AG09309 (cell line): ENCODE measurements around the gene SAMD1.

Experiments
- DNase-seq: peaks from one replicate; pipeline ENCODE4 v3.0.0-alpha.2; 2010; ENCODE audit warnings: low read depth
- H3K4me3 ChIP-seq: 2 replicates; pipeline ENCODE4 v1.5.1; 2011; ENCODE audit warnings: mild to moderate bottlenecking, low read depth, low read length, moderate library complexity; ENCODE audit not compliant: control insufficient read depth
- TF ChIP-seq, protein P1 (sequence below): IDR thresholded peaks from 2 replicates; pipeline ENCODE4 v1.5.1; 2011; ENCODE audit warnings: mild to moderate bottlenecking, low read depth, low read length, inconsistent platforms; ENCODE audit not compliant: insufficient read depth, control insufficient read depth; ENCODE audit errors: missing control alignments

The SAMD1 gene

DNA sequence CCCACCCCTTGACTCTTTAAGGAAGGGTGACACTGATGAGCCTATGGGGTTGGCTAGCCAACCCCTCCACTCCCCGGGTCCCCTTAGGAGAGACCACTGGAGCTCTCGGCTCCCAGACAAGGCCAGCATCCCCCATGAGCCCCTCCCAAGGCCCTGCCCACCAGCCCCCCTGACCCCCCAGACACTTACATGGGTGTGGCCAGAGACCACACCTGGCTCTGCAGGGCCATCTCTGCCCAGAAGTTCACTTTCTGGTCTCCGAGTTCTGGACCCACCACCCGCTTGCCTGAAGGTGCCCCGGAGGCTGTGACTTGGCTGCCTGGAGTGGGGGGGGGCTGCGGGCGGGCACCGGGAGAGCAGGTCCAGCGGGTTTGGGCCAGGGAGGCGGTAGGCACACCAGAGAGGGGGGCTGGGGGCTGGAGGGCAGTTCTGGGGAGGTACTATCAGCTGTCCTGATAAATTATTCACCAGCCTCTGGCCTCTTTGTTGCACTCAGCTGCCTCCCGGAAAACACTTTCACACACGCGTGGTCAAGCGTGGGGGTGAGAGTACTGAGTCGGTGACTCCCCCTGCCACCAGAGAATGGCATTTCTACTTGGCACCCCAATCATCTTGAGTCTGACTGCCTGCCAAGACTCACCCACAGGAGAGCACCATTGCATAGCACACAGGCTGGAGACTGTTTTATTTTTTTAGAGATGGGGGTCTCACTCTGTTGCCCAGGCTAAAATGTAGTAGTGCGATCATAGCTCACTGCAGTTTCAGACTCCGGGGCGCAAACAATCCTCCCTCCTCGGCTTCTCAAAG is 28.6 kb downstream of the SAMD1 start, which contains the start of gene PALM3:
Gene PALM3, minus strand, starts transcription at position 326 of the 807 bp plus-strand sequence. Its CDS starts 96 bp downstream, at position 230.
- TF ChIP-seq, protein P1, sequence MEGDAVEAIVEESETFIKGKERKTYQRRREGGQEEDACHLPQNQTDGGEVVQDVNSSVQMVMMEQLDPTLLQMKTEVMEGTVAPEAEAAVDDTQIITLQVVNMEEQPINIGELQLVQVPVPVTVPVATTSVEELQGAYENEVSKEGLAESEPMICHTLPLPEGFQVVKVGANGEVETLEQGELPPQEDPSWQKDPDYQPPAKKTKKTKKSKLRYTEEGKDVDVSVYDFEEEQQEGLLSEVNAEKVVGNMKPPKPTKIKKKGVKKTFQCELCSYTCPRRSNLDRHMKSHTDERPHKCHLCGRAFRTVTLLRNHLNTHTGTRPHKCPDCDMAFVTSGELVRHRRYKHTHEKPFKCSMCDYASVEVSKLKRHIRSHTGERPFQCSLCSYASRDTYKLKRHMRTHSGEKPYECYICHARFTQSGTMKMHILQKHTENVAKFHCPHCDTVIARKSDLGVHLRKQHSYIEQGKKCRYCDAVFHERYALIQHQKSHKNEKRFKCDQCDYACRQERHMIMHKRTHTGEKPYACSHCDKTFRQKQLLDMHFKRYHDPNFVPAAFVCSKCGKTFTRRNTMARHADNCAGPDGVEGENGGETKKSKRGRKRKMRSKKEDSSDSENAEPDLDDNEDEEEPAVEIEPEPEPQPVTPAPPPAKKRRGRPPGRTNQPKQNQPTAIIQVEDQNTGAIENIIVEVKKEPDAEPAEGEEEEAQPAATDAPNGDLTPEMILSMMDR = no peak
- H3K4me3 ChIP-seq = no peak within 1 kb of the TSS
- no peak for DNase-seq

DNA sequence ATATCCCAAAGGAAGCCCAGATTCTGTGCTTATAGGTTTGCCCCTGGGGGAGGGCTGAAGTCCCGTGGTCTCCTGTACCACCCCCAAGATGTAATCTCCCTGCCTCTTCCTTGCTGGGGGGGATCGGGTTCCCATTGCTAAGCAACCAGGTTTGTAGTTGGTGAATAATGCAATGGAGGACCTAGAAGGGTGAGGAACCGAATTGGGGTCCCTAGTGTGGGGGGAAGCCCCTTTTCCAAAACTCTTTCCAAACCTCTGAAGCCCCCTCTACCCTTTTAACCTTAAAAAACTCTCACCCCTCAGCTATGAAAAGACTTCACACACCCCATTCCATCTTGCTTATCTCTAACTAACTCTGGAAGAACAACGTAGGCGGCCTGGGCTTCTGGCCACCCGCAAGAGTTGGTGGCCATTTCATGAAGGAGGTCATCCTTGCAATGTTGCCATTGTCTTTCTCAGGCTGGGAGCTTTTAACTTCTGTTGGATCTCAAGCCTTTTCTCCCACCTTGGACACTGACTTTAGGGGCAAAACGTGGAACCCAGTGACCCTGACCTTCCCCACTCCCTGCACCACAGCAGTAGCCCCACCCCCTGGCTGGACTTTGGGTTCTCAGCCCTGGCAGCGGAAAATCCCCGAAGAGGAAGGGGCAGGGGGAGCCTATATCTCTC is 29.3 kb downstream of the SAMD1 start:
- DNase-seq = no peak
- H3K4me3 ChIP-seq = no peak overlapping the region
- TF ChIP-seq, protein P1 = no peak

DNA sequence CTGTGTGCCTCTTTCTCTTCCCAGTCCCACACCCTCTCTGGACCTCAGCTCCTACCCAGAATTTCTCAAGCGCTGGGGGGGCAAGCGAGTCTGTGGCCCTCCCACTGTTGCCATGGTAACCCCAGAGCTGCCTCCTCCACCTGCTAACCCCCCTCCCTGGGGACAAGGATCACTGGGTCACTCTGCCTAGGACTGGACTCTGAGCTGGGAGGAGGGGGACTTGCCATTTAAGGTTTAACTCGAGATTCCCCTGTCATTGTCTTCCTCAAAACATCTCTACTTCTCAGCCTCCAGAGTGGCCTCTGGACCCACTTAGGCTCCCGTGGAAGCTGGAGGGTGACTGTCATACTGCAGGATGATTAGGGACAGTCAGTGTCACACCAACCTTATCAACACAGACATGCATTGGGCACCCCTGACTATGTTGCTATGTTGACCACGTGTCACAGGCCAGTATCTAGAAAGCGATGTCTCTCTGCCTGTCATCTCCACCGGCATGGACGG is 30.8 kb downstream of the SAMD1 start:
- TF ChIP-seq, protein P1 = no peak
- H3K4me3 ChIP-seq = no peak overlapping the region
- DNase-seq = no peak

DNA sequence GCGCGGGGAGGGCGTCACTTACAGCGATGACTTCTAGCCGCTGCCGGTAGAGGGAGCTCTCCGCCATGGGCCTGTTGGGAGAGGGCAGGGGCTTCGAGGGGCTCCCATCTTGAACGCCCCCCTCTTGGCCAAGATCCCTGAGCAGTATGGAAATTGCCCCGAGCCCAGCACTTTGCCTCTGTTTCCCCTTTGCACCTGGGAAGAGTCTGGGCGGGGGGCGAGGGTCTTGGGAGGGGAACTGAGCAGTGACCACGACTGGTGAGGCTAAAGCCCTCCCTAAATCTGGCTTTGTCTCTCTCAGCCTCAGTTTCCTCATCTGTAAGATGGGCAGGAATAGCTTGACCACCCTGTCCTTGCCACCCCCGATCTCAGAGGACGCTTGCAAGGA is 31.5 kb downstream of the SAMD1 start:
- no peak for DNase-seq
- H3K4me3 ChIP-seq = no peak overlapping the region
- TF ChIP-seq, protein P1 = peak; percentile 77

DNA sequence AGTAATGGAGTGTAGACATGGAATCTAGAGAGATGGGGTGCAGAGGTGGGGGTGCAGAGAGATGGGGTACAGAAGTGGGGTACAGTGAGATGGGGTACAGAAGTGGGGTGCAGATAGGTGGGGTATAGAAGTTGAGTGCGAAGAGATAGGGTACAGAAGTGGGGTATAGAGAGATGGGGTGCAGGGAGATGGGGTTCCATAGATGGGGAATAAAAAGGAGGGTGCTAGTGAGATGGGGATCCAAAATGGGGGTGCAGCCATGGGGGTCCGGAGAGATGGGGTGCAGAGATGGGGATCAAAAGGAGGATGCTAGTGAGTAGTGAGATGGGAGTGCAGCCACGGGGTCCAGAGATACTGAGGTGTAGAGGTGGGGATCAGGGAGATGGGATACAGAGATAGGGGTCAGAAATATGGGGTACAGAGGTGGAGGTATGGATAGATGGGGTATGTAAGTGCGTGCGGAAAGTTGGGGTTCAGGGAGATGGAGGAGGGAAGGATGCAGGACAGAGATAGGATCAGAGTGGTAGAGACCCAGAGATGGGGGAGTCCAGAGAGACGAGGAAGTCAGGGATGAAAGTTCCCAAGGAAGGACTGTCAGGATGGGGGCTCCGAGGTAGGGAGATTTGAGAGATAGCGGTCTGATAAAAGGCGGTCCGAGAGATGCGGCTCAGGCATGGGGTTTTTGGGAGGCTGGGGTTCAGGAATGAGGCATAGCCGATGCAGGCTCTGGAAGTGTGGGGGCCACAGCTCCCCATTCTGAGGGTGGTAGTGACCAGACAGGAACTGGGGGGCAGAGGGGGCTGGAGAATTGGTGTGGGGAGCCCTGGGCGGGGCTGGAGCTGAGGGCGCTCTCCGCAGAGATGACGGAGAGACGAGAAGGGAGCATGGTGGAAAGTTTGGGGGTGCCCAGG is 32.1 kb downstream of the SAMD1 start:
- H3K4me3 ChIP-seq = no peak overlapping the region; the same call in 1 of the 2 replicates
- DNase-seq = no peak
- TF ChIP-seq, protein P1 = no peak
